ENCODE measurements around the gene RBP2.

RBP2 gene

DNA sequence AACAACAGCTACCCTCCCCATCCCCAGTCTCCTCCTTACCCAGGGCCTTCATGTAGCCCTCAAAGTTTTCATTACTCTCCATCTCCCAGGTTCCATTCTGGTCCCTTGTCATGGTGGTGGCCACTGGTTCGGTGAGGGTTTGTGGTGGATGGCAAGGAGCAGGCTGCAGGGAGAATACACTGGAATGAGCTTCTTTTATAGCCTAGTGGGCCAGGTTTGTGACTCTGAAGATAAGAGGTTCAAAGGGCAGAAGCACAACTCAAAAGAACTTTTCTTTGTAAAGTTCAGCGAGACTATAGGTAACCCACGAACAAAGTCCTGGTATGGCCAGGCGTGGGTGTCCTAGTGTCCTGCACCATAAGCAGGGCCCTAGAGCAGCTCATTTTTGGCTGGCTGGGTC, at the start of gene RBP2:
RBP2 (minus strand) TSS at position 169 of the 400 bp plus-strand sequence; CDS start at position 112, 57 bp downstream.
- no peaks in the 10 kb centered on the region for H3K36me3 Mint-ChIP-seq (ENCODE audit: low read depth)
- no peak within 1 kb of the TSS for H3K4me3 Mint-ChIP-seq
- DNase-seq (ENCODE audit: low spot score), result no peak
- no peaks in the 10 kb centered on the region for H3K4me1 Mint-ChIP-seq (ENCODE audit: low read depth)
- H3K27me3 Mint-ChIP-seq (ENCODE audit: low read depth), result peaks cover 2% of the 10 kb centered on the region
- H3K9me3 Mint-ChIP-seq, result no peaks in the 10 kb centered on the region
- H3K27ac Mint-ChIP-seq, result no peak within 1 kb of the TSS

DNA sequence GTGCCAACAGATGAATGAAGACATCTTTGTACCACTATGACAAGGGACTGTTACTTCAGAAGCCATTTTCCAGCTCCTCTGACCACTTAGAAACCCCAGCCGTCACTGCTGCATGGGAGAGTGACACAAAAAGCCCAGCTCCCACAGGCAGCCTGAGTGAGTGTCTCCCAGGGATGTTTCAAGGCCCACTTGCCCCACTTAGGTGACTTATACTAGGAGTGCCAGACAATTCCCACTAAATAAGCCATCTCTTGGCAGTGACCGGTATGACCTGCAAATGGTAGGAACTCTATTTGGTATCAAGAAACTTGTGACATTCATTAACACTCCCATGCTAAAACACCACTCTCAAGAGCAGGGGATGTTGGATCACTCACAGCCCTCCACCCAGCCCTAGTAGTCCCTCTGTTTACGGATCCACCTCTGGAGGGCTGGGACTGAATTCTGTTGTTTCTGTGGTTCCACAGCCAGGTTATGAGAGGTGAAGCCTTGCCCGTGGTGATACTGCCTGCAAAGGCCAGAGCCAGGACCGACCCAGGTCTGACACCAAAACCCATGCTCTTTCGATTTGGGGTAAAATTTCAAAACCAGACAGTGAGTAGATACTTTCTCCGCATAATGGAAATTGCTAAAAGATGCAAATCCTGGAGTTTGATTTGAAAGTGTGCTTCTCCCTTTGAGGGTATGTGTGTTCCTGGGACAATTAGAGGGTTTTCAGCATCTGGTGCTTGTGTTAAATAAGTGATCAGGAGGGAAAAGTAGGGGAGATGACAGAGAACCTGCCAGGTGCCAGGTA, 48.7 kb upstream of the RBP2 start:
- H3K9me3 Mint-ChIP-seq, result no peaks in the 10 kb centered on the region
- no peak overlapping the region for H3K4me3 Mint-ChIP-seq
- H3K4me1 Mint-ChIP-seq (ENCODE audit: low read depth), result no peaks in the 10 kb centered on the region
- no peak for DNase-seq (ENCODE audit: low spot score)
- no peaks in the 10 kb centered on the region for H3K27me3 Mint-ChIP-seq (ENCODE audit: low read depth)
- no peak overlapping the region for H3K27ac Mint-ChIP-seq
- no peaks in the 10 kb centered on the region for H3K36me3 Mint-ChIP-seq (ENCODE audit: low read depth)

DNA sequence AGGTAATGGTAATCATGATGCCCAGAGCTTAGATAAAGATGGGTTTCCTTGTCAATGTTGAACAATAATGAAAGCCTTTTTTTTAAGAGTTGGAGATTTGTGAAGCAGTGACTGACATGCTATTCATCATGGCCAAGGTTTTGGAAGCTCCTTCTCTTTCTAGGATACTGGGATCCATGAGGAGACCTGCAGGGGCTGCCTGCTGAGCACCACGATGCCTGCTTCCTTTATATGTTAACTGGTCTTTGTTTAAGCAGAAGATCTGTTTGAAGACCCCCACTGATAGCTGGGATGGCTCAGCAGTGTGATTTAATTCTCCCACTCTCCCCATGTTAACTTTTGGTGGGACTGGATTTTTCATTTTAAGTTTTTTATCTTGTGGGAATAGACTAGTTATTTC, 47.4 kb upstream of the RBP2 start:
- DNase-seq (ENCODE audit: low spot score), result no peak
- Mint-ChIP-seq H3K4me3 (no peak overlapping the region), H3K27ac (no peak overlapping the region), H3K36me3 (ENCODE audit: low read depth) (no peaks in the 10 kb centered on the region), H3K9me3 (no peaks in the 10 kb centered on the region), H3K4me1 (ENCODE audit: low read depth) (no peaks in the 10 kb centered on the region), H3K27me3 (ENCODE audit: low read depth) (no peaks in the 10 kb centered on the region)

DNA sequence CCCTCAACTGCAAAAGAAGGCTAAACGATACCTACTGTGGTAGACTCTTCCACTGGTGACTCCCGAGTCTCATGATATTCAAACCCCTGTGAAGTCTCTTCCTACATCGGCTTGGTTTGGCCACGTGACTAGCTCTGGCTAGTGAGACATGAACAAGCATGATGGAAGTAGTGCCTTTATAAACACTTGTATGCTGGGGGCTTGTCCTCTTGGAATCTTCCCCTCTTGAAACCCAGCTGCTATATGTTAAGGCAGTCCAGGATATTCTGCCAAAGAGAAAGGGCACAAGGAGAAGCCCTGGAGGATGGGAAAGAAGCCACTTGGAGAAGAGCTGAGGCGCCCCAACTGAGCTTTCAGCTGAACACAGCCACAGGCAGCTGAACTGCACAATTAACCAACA, 46.9 kb upstream of the RBP2 start:
- no peaks in the 10 kb centered on the region for H3K27me3 Mint-ChIP-seq (ENCODE audit: low read depth)
- H3K4me1 Mint-ChIP-seq (ENCODE audit: low read depth), result no peaks in the 10 kb centered on the region
- no peak overlapping the region for H3K4me3 Mint-ChIP-seq
- H3K27ac Mint-ChIP-seq, result no peak overlapping the region
- no peak for DNase-seq (ENCODE audit: low spot score)
- no peaks in the 10 kb centered on the region for H3K9me3 Mint-ChIP-seq
- H3K36me3 Mint-ChIP-seq (ENCODE audit: low read depth), result no peaks in the 10 kb centered on the region

DNA sequence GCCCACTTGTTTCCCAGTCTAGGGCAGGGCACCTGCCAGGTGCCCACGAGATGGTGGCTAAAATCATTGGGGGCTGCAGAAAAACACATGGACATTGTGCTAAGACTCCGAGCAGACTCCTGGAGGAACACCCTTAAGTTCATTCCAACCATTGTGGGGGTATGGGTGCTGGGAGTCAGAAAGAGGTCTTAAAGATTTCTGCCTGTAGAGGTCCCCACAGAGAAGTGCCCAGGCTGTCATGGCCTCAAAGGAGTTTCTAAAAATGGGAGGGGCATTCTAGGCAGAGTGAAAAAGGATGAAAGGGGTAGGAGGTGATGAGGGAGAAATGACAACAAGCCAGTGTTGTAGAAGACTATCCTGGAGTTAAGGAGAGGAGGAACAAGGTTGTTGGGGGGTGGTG, 46.1 kb upstream of the RBP2 start:
- no peaks in the 10 kb centered on the region for H3K9me3 Mint-ChIP-seq
- no peak overlapping the region for H3K4me3 Mint-ChIP-seq
- no peak for DNase-seq (ENCODE audit: low spot score)
- H3K27me3 Mint-ChIP-seq (ENCODE audit: low read depth), result no peaks in the 10 kb centered on the region
- no peaks in the 10 kb centered on the region for H3K4me1 Mint-ChIP-seq (ENCODE audit: low read depth)
- no peaks in the 10 kb centered on the region for H3K36me3 Mint-ChIP-seq (ENCODE audit: low read depth)
- H3K27ac Mint-ChIP-seq, result no peak overlapping the region

DNA sequence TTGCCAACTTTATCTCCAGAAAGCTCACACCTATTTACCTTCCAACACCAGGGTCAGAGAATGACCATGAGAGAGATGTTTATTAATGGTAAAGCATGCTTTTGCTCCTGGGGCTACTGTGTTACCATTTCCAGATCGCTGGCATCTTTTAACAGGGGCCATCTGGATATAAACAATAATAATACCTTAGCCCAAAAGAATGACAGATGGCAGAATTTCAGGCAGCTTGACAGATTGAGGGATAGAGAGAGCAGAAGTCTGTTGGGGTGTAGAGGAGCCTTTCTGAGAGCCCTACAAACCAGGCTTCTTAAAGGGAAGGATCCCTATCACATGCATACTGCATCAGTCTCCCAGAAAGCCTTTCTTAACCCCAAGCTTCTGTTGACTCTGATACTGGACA, 45.5 kb upstream of the RBP2 start:
- Mint-ChIP-seq H3K27me3 (ENCODE audit: low read depth) (no peaks in the 10 kb centered on the region), H3K9me3 (no peaks in the 10 kb centered on the region), H3K36me3 (ENCODE audit: low read depth) (no peaks in the 10 kb centered on the region), H3K27ac (no peak overlapping the region), H3K4me3 (no peak overlapping the region), H3K4me1 (ENCODE audit: low read depth) (no peaks in the 10 kb centered on the region)
- no peak for DNase-seq (ENCODE audit: low spot score)

DNA sequence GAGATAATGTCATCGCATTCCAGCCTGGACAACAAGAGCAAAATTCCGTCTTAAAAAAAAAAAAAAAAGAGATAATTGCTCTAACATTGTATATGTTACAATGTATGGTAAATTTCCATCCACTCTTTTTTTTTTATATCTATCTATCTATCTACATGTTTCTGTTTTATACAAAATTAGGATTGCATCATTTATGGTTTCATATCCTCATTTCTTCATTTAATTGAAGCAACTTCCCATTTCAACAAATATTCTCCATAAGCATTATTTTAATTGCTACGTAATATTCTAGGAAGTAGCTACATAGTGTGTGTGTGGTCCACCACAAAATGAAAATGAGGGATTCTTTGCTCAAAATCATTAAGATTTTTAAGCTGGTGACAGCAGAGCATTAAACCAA, 44.8 kb upstream of the RBP2 start:
- H3K27ac Mint-ChIP-seq, result no peak overlapping the region
- H3K9me3 Mint-ChIP-seq, result no peaks in the 10 kb centered on the region
- no peak for DNase-seq (ENCODE audit: low spot score)
- H3K4me1 Mint-ChIP-seq (ENCODE audit: low read depth), result no peaks in the 10 kb centered on the region
- H3K27me3 Mint-ChIP-seq (ENCODE audit: low read depth), result no peaks in the 10 kb centered on the region
- H3K36me3 Mint-ChIP-seq (ENCODE audit: low read depth), result no peaks in the 10 kb centered on the region
- no peak overlapping the region for H3K4me3 Mint-ChIP-seq

DNA sequence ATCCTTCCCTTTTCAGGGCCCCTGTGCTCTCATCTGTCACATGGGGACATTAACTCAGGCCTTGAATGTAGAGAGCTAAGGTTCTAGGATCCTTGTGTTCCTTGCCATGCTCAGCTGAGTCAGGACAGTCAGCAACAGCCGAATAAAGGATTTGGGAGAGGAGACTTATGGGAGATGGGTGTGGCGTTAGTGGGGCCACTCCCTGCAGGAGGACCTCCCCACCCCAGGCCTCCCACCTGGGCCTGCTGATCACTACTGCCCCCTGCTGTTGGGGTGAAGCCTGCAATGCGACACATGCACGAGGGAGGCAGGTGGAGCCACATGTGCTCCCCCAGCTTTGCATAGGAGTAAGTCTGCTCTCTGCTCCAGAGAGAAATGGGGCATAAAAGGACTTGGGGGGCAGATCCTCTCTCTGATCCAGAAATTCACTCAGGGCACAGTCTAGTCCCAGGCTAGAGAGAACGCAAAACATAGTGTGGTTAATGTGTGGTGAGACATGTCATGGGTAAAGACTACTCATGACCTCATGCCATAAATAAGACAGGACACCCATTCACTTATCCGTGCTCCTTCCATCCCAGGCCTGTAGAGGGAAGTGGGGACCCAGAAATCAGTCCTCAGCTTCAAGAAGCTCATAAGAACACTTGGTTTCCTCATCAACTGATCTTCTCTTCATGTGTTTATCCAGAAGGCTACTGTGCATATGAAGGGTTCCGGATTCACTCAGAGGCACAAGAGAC, 43.9 kb upstream of the RBP2 start:
- no peak for DNase-seq (ENCODE audit: low spot score)
- H3K4me1 Mint-ChIP-seq (ENCODE audit: low read depth), result no peaks in the 10 kb centered on the region

DNA sequence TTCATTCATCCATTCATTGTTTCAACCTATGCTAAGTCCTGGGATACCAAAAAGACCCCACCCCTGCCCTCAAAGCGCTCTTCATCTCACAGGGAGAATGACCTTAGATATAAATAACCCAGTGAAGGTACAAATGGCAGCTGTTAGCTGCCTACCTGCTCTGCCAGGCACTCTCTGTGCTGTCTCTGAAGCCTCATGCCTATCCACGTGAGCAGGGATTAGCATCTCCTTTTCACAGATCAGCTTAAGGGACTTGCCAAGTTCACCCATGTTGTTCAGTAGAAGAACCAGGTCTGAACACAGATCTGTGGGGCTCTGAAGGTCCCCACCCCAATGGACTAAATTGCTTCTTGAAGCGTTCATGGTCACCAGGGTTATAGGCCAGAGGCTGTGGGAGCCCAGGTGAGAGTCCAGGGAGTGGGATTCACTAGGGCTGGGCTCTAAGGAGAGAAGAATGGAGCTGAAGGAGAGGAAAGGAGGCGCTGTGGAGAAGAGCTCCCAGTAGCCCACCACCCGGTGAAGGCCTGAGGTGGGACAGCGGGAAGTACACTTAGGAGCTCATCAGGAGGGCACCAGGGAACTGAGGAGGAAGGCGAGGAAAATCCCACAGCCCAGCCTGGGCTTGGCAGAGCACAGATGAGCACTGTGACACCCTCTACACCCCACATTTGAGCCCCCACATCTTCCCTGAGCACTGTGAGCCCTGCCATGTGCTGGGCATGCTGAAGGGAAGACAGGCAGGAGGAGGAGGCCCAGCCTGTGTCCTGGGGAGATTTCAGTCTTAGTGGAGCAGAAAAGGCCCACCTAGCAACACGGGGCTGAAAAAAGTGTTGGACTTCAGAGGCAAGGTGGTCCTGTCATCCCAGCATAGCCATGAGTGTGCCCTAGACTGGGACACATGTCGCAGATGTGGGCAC, 42.9 kb upstream of the RBP2 start:
- H3K4me1 Mint-ChIP-seq (ENCODE audit: low read depth), result no peaks in the 10 kb centered on the region
- DNase-seq (ENCODE audit: low spot score), result no peak
- H3K9me3 Mint-ChIP-seq, result no peaks in the 10 kb centered on the region
- no peaks in the 10 kb centered on the region for H3K27me3 Mint-ChIP-seq (ENCODE audit: low read depth)
- no peak overlapping the region for H3K27ac Mint-ChIP-seq
- no peaks in the 10 kb centered on the region for H3K36me3 Mint-ChIP-seq (ENCODE audit: low read depth)
- no peak overlapping the region for H3K4me3 Mint-ChIP-seq

More for the DNA sequence above, 43.9 kb upstream of the RBP2 start:
- Mint-ChIP-seq H3K27me3 (ENCODE audit: low read depth) (no peaks in the 10 kb centered on the region), H3K9me3 (no peaks in the 10 kb centered on the region), H3K36me3 (ENCODE audit: low read depth) (no peaks in the 10 kb centered on the region), H3K27ac (no peak overlapping the region), H3K4me3 (no peak overlapping the region)

DNA sequence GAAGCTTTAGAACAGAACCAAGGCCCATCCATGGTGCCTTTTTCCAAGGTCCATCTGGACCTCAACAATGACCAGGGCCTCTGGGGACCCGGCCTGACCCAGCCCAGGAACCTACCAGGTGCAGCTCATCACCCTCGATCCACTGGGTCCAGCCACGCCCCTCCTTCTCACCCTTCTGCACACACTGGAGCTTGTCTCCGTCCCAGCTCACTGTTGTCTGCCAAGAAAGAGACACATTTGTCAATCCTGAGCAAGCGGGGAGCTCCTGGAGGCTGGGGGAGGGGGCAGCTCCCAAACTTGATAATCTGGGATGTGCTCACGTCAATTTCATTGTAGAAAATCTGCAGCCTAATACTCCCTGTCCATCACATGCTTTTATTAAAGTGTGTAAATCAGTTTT, 42.0 kb upstream of the RBP2 start:
- Mint-ChIP-seq H3K27ac (no peak overlapping the region), H3K9me3 (no peaks in the 10 kb centered on the region), H3K4me3 (no peak overlapping the region), H3K36me3 (ENCODE audit: low read depth) (no peaks in the 10 kb centered on the region), H3K4me1 (ENCODE audit: low read depth) (no peaks in the 10 kb centered on the region), H3K27me3 (ENCODE audit: low read depth) (no peaks in the 10 kb centered on the region)
- DNase-seq (ENCODE audit: low spot score), result no peak

DNA sequence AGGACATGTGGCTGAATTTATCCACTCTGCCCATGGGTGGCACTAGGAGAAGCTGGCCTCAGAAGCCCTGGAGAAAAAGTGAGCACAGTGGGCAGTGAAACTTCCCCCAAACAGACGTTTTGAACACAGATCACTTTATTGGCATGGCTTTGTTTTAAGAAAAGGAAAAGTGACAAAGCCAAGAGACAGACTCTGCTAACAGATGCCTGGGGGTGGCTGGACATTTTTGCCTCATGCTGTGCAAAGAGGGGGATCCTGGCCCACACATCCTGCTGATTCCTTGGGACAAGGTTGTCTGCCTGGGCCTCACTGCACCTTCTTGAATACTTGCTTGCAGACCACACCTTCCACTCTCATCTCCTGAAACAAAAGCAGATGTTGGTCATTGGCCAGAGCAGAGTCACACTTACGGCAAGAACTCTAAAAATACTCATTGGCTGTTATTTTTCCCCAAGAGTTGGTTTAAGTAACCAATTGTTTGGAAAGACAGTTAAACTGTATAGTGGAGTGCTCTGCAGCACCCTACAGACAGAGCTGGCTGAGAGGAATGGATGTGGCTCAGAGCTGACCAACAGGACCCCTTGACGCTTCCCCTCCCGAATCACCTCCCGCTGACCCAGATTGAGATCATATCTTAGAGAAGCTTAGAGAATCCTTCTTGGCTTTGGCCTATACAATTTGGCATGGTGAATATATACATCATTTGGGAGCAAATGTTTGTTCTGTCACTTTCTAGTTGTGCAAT, 41.2 kb upstream of the RBP2 start:
- H3K36me3 Mint-ChIP-seq (ENCODE audit: low read depth), result no peaks in the 10 kb centered on the region
- no peak for DNase-seq (ENCODE audit: low spot score)
- no peaks in the 10 kb centered on the region for H3K4me1 Mint-ChIP-seq (ENCODE audit: low read depth)
- H3K27me3 Mint-ChIP-seq (ENCODE audit: low read depth), result no peaks in the 10 kb centered on the region
- no peaks in the 10 kb centered on the region for H3K9me3 Mint-ChIP-seq
- H3K4me3 Mint-ChIP-seq, result no peak overlapping the region
- no peak overlapping the region for H3K27ac Mint-ChIP-seq

DNA sequence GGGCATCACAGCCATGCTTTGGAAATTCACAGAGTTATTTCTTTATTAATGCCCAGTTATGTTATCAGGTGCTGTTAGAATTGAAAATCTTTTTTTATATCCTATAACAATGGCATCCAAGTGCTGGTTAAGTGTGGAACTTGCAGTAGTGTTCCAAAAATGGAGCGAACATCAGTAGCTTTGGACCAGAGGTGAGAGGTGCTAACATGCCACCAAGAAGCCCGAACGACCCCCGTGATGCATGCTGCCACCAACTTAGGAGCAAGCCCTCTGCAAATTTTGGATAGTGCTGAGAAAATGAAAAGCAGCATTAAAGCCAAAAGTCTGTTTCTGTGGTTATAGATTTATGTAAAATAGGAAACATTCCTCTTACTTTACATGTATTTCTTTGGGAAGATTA, 38.4 kb upstream of the RBP2 start:
- Mint-ChIP-seq H3K27ac (no peak overlapping the region), H3K4me1 (ENCODE audit: low read depth) (no peaks in the 10 kb centered on the region), H3K9me3 (no peaks in the 10 kb centered on the region), H3K27me3 (ENCODE audit: low read depth) (no peaks in the 10 kb centered on the region), H3K36me3 (ENCODE audit: low read depth) (no peaks in the 10 kb centered on the region), H3K4me3 (no peak overlapping the region)
- no peak for DNase-seq (ENCODE audit: low spot score)

DNA sequence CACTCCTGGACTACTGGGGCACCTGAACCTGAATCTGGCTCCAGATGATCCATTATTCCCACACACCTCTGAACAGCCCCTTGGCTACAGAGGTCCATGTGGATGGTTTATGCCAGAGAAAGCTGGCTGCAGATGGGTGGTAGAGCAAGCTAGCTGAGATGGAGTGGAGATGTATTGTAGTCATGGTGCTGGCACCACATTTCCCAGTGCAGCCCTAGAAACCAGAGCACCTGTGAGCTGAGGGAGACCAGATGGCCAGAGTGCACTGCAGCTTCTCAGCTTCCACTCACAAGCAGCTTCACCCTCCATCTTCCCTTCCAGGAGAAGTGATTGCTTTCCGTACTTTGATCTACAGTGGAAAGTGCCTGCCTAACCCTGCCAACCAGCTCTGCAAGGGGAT, 33.3 kb upstream of the RBP2 start:
- H3K36me3 Mint-ChIP-seq (ENCODE audit: low read depth), result no peaks in the 10 kb centered on the region

More for the DNA sequence above, 33.3 kb upstream of the RBP2 start:
- Mint-ChIP-seq H3K27ac (no peak overlapping the region), H3K27me3 (ENCODE audit: low read depth) (peaks cover 4% of the 10 kb centered on the region), H3K4me3 (no peak overlapping the region), H3K9me3 (no peaks in the 10 kb centered on the region), H3K4me1 (ENCODE audit: low read depth) (no peaks in the 10 kb centered on the region)
- DNase-seq (ENCODE audit: low spot score), result no peak
